ENCODE results near the gene ILKAP.

GRCh38 chr2:238251986-238252385 lies 48.5 kb upstream of the ILKAP start:
- TF ChIP-seq REST (IDR thresholded peaks at IDR 0.05; ENCODE audit: insufficient replicate concordance, low read depth) (no peak), CTCF (IDR thresholded peaks at IDR 0.05; ENCODE audit: insufficient read depth, low read length) (no peak), POLR2AphosphoS5 (IDR thresholded peaks at IDR 0.05; ENCODE audit: low read depth) (no peak), GABPA (IDR thresholded peaks at IDR 0.05; ENCODE audit: low read depth) (no peak)
